C4-2B (cell line): Measurements from ENCODE around the gene AUTS2.

Source experiments
- ZFX ChIP-seq: fragments of 450-650 bp; IDR thresholded peaks from 2 replicates; pipeline ENCODE4 v1.6.1; 2017
- TF ChIP-seq, protein P1 (sequence below): fragments of 450-650 bp; conservative IDR thresholded peaks from 2 replicates; pipeline ENCODE4 v1.5.1; 2017; ENCODE audit warnings: mild to moderate bottlenecking

DNA sequence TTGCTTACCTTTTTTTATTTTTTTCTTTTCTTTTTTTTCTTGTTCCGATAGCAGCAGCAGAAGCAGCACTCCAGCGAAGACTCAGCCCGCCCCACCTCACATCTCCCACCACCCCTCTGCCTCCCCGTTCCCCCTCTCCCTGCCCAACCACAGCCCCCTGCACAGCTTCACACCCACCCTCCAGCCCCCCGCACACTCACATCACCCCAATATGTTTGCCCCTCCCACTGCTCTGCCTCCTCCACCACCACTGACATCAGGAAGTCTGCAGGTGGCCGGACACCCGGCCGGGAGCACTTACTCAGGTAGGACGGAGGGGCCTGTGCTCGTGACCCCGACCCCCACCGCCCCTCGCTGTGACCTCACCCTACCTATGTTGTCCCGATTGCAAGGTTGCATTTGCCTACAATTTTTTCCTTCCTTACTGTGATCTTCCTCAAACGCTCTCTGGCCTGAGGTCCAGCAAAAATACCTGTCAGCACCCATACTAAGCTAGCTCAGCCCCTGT, 1166.5 kb downstream of the AUTS2 start:
- TF ChIP-seq, protein P1, sequence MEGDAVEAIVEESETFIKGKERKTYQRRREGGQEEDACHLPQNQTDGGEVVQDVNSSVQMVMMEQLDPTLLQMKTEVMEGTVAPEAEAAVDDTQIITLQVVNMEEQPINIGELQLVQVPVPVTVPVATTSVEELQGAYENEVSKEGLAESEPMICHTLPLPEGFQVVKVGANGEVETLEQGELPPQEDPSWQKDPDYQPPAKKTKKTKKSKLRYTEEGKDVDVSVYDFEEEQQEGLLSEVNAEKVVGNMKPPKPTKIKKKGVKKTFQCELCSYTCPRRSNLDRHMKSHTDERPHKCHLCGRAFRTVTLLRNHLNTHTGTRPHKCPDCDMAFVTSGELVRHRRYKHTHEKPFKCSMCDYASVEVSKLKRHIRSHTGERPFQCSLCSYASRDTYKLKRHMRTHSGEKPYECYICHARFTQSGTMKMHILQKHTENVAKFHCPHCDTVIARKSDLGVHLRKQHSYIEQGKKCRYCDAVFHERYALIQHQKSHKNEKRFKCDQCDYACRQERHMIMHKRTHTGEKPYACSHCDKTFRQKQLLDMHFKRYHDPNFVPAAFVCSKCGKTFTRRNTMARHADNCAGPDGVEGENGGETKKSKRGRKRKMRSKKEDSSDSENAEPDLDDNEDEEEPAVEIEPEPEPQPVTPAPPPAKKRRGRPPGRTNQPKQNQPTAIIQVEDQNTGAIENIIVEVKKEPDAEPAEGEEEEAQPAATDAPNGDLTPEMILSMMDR, result no peak
- no peak for TF ChIP-seq ZFX
